ENCODE data around the gene WDFY4. TPM values are rescaled to one million over a fixed set of nuclear protein-coding genes. Genes with fewer than 3 reads are reported as not detected.

Gene WDFY4
- total RNA-seq, 4 donors from 2014 or later, result 0.61 to 3.8 (median 0.88) TPM

GRCh38 chr10:48931188-48931587 is 246.5 kb downstream of the WDFY4 start:
- peaks cover 0 to 14% (median 0%) of the 10 kb centered on the region in 4 donors for H3K27me3 ChIP-seq
- TF ChIP-seq POLR2A (IDR thresholded peaks at IDR 0.05), result no peak
- no peak for TF ChIP-seq CTCF (IDR thresholded peaks at IDR 0.05)
- H3K27ac ChIP-seq, result no peak overlapping the region
- no peaks in the 10 kb centered on the region for H3K9me3 ChIP-seq
- 49% methylated on average over 3 of the region's 4 CpGs; no CpG with 5 or more reads in 1 of the 2 donors for WGBS, 2 donors
- intact Hi-C loops (cut with DNase I), result no loop called here
- H3K4me1 ChIP-seq, result no peaks in the 10 kb centered on the region
- no peak for DNase-seq
- no peak overlapping the region for H3K4me3 ChIP-seq
- H3K36me3 ChIP-seq, result no peaks in the 10 kb centered on the region

GRCh38 chr10:48932831-48933664 is 248.4 kb downstream of the WDFY4 start:
- intact Hi-C loops (cut with DNase I), result no loop called here
- 78 to 79% methylated on average over 6 to 7 of the region's 7 CpGs for WGBS, 2 donors
- Histone ChIP-seq H3K27ac (no peak overlapping the region), H3K4me3 (no peak overlapping the region), H3K36me3 (no peaks in the 10 kb centered on the region), H3K27me3 (peaks cover 0 to 14% (median 0%) of the 10 kb centered on the region in 4 donors), H3K9me3 (no peaks in the 10 kb centered on the region), H3K4me1 (no peaks in the 10 kb centered on the region)
- no peak for TF ChIP-seq CTCF (IDR thresholded peaks at IDR 0.05)
- TF ChIP-seq POLR2A (IDR thresholded peaks at IDR 0.05), result no peak
- DNase-seq, result no peak

- no peaks in the 10 kb centered on the region for H3K4me1 ChIP-seq
- intact Hi-C loops (cut with DNase I), result no loop called here
- no peak for TF ChIP-seq POLR2A (IDR thresholded peaks at IDR 0.05)
- no peak for TF ChIP-seq CTCF (IDR thresholded peaks at IDR 0.05)
- 67 to 78% methylated on average over 14 of the region's 18 CpGs for whole genome bisulfite sequencing, 2 donors
- peaks cover 0 to 5% (median 0%) of the 10 kb centered on the region in 4 donors for H3K27me3 ChIP-seq
- H3K36me3 ChIP-seq, result no peaks in the 10 kb centered on the region
- H3K27ac ChIP-seq, result no peak overlapping the region
- H3K4me3 ChIP-seq, result no peak overlapping the region
- no peak for DNase-seq
- H3K9me3 ChIP-seq, result no peaks in the 10 kb centered on the region
Observed at GRCh38 chr10:48934672-48935501, 250.2 kb downstream of the WDFY4 start.

GRCh38 chr10:48935577-48935976 is 250.9 kb downstream of the WDFY4 start:
- Histone ChIP-seq H3K9me3 (no peaks in the 10 kb centered on the region), H3K4me1 (no peaks in the 10 kb centered on the region), H3K27me3 (peaks cover 0 to 5% (median 0%) of the 10 kb centered on the region in 4 donors), H3K27ac (no peak overlapping the region), H3K36me3 (no peaks in the 10 kb centered on the region), H3K4me3 (no peak overlapping the region)
- no peak for DNase-seq
- TF ChIP-seq POLR2A (IDR thresholded peaks at IDR 0.05) (no peak), CTCF (IDR thresholded peaks at IDR 0.05) (no peak)
- intact Hi-C loops (cut with DNase I), result no loop called here

GRCh38 chr10:48937796-48938195 is 253.1 kb downstream of the WDFY4 start:
- Histone ChIP-seq H3K4me1 (no peaks in the 10 kb centered on the region), H3K27me3 (peaks cover 0 to 5% (median 0%) of the 10 kb centered on the region in 4 donors), H3K36me3 (no peaks in the 10 kb centered on the region), H3K9me3 (no peaks in the 10 kb centered on the region), H3K4me3 (no peak overlapping the region), H3K27ac (no peak overlapping the region)
- DNase-seq, result no peak
- WGBS, 2 donors, result 85 to 90% methylated on average over 3 of the region's 3 CpGs
- TF ChIP-seq CTCF (IDR thresholded peaks at IDR 0.05) (no peak), POLR2A (IDR thresholded peaks at IDR 0.05) (no peak)
- intact Hi-C loops (cut with DNase I), result no loop called here
